Loucy (cell line): ENCODE data around the gene AMOTL1.

Source experiments
- H2AFZ ChIP-seq: fragments of 200-600 bp; sonication (generic); 2 replicates; pipeline ENCODE4 v1.6.0; 2016; ENCODE audit warnings: antibody characterized with exemption, mild to moderate bottlenecking, low read length, moderate library complexity
- H3F3A ChIP-seq: fragments of 200-600 bp; 2 replicates; pipeline ENCODE4 v1.6.0; 2016; ENCODE audit warnings: antibody characterized with exemption, low read depth, mild to moderate bottlenecking
- H3K27me3 ChIP-seq: fragments of 200-600 bp; sonication (generic); 2 replicates; pipeline ENCODE4 v1.6.1; 2014; ENCODE audit warnings: low read length, mild to moderate bottlenecking; ENCODE audit not compliant: insufficient read depth, poor library complexity, severe bottlenecking
- H3K36me3 ChIP-seq: fragments of 200-600 bp; sonication (generic); 2 replicates; pipeline ENCODE4 v1.6.1; 2016; ENCODE audit warnings: low read length; ENCODE audit not compliant: insufficient read depth
- H3K4me1 ChIP-seq: fragments of 200-600 bp; sonication (generic); 2 replicates; pipeline ENCODE4 v1.5.1; 2014; ENCODE audit warnings: low read length, mild to moderate bottlenecking; ENCODE audit not compliant: insufficient read depth, poor library complexity, severe bottlenecking
- H3K4me2 ChIP-seq: fragments of 200-600 bp; sonication (generic); 2 replicates; pipeline ENCODE4 v1.6.0; 2014; ENCODE audit warnings: antibody characterized with exemption, low read length, low read depth, mild to moderate bottlenecking; ENCODE audit not compliant: poor library complexity, severe bottlenecking
- H3K4me3 ChIP-seq: fragments of 200-600 bp; sonication (generic); 2 replicates; pipeline ENCODE4 v1.5.1; 2014; ENCODE audit warnings: low read length, mild to moderate bottlenecking, mixed read lengths; ENCODE audit not compliant: poor library complexity, severe bottlenecking
- H3K79me2 ChIP-seq: fragments of 200-600 bp; sonication (generic); 2 replicates; pipeline ENCODE4 v1.6.1; 2014; ENCODE audit warnings: low read length; ENCODE audit not compliant: insufficient read depth
- H3K9ac ChIP-seq: fragments of 200-600 bp; sonication (generic); 2 replicates; pipeline ENCODE4 v1.6.0; 2014; ENCODE audit warnings: mild to moderate bottlenecking, low read depth, low read length, moderate library complexity; ENCODE audit not compliant: poor library complexity, severe bottlenecking
- H3K9me2 ChIP-seq: fragments of 200-600 bp; sonication (generic); replicated peaks from 2 replicates; pipeline ENCODE4 v1.6.1; 2016; ENCODE audit warnings: low read depth, low read length, mixed read lengths
- H3K9me3 ChIP-seq: fragments of 200-600 bp; sonication (generic); 2 replicates; pipeline ENCODE4 v1.6.1; 2014; ENCODE audit warnings: mild to moderate bottlenecking, antibody characterized with exemption, low read length, low read depth; ENCODE audit not compliant: insufficient read depth
- H4K20me1 ChIP-seq: fragments of 200-600 bp; sonication (generic); 2 replicates; pipeline ENCODE4 v1.6.0; 2014; ENCODE audit warnings: antibody characterized with exemption, low read length, mild to moderate bottlenecking; ENCODE audit not compliant: insufficient read depth, poor library complexity, severe bottlenecking
- CTCF ChIP-seq: fragments of 200-600 bp; sonication (generic); conservative IDR thresholded peaks from 2 replicates; pipeline ENCODE4 v1.5.1; 2014; ENCODE audit warnings: mild to moderate bottlenecking, antibody characterized with exemption, low read length
- EZH2phosphoT487 ChIP-seq: fragments of 200-600 bp; IDR thresholded peaks from 2 replicates; pipeline ENCODE4 v1.6.1; 2018; ENCODE audit warnings: antibody characterized with exemption, mild to moderate bottlenecking, moderate library complexity, borderline replicate concordance

AMOTL1 gene

DNA sequence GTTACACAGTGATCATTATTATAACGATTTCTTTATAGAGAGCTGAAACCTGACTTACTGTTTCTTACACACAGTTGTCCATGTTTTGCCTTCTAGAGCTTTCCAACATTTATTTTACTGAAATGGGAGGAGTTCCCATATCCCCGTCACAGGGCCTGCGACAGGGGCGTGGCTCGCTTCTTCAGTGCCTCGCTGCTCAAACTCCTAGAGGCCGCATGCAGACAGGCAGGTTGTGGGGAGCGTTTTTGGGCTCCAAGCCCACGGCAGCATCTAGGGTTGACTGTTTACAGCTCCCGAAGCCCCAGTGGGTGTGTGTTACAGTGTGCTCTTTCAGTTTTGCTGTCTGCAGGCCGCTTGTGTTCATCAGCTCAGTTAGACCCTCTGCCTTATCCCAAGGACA lies 12.7 kb upstream of the AMOTL1 start:
- no peak overlapping the region for H3K4me2 ChIP-seq
- no peak overlapping the region for H3K9ac ChIP-seq
- no peak overlapping the region for H3K4me3 ChIP-seq

GRCh38 chr11:94757037-94757735 lies 11.0 kb upstream of the AMOTL1 start:
- TF ChIP-seq CTCF (no peak), EZH2phosphoT487 (no peak)

More for the DNA sequence above, 12.7 kb upstream of the AMOTL1 start:
- Histone ChIP-seq H3K4me1 (peaks cover 15% of the 10 kb centered on the region), H3F3A (no peaks in the 10 kb centered on the region), H3K9me2 (no peaks in the 10 kb centered on the region), H3K9me3 (no peaks in the 10 kb centered on the region), H3K79me2 (no peaks in the 10 kb centered on the region), H2AFZ (no peak overlapping the region), H3K27me3 (no peaks in the 10 kb centered on the region), H4K20me1 (no peaks in the 10 kb centered on the region), H3K36me3 (no peaks in the 10 kb centered on the region)
- TF ChIP-seq CTCF (no peak), EZH2phosphoT487 (no peak)

DNA sequence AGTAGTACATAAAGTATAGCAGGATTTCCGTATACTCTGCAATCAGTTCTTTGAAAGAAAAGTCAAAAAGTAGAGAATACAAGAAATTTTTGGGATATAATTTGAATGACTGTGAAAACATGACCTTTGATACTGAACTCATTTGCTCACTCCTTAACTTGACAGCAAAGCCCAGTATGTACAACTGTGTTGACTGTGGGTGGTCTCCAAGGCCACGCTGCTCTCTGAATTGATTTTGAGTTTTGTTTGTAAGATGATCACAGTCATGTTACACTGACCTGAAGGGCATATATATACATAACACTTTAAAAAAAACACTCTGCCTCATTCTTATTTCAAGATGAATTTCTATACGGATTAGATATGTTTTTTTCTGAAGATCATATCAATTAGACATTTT lies 9.5 kb upstream of the AMOTL1 start:
- Histone ChIP-seq H3K9me2 (no peaks in the 10 kb centered on the region), H3K9ac (no peak overlapping the region), H3K4me3 (no peak overlapping the region), H3K9me3 (no peaks in the 10 kb centered on the region), H3F3A (no peaks in the 10 kb centered on the region), H3K36me3 (no peaks in the 10 kb centered on the region), H3K79me2 (no peaks in the 10 kb centered on the region), H2AFZ (no peak overlapping the region), H4K20me1 (no peaks in the 10 kb centered on the region), H3K27me3 (no peaks in the 10 kb centered on the region), H3K4me2 (no peak overlapping the region), H3K4me1 (peaks cover 15% of the 10 kb centered on the region)
- no peak for TF ChIP-seq EZH2phosphoT487
- no peak for TF ChIP-seq CTCF

More at GRCh38 chr11:94757037-94757735, 11.0 kb upstream of the AMOTL1 start:
- peak overlapping the region; percentile 14; the same call in 1 of the 2 replicates for H2AFZ ChIP-seq
- H3K4me3 ChIP-seq, result peak overlapping the region; percentile 5
- H3F3A ChIP-seq, result no peaks in the 10 kb centered on the region
- no peaks in the 10 kb centered on the region for H3K27me3 ChIP-seq
- H3K4me1 ChIP-seq, result peaks cover 15% of the 10 kb centered on the region
- H3K9me3 ChIP-seq, result no peaks in the 10 kb centered on the region
- peak overlapping the region; percentile 28 for H3K4me2 ChIP-seq
- H3K9ac ChIP-seq, result no peak overlapping the region
- no peaks in the 10 kb centered on the region for H3K36me3 ChIP-seq
- no peaks in the 10 kb centered on the region for H3K79me2 ChIP-seq
- no peaks in the 10 kb centered on the region for H4K20me1 ChIP-seq
- no peaks in the 10 kb centered on the region for H3K9me2 ChIP-seq
